GM12878 (cell line): ENCODE data around the gene DARS1. TPM values are rescaled to one million over a fixed set of nuclear protein-coding genes. Genes with fewer than 3 reads are reported as not detected.

ENCODE experiments used
- ATAC-seq: fragments of 200-7000 bp; cut with Tn5 transposase; 3 replicates; pipeline ENCODE4 v1.9.1; 2020; ENCODE audit warnings: mild to moderate bottlenecking, moderate library complexity
- BruUV-seq: library from RNA; stranded (reverse); fragments of 400-500 nt; replicated peaks from 2 replicates; lab custom pipeline; 2021; lab: Mats Ljungman, UMichigan
- CTCF ChIA-PET: fragments of 300-600 bp; sonication (Branson Sonifier 250); formaldehyde crosslinking; extraction: SDS; loops from one replicate; lab custom pipeline; 2021; ENCODE audit warnings: inconsistent platforms; lab: Yijun Ruan, JAX
- POLR2A ChIA-PET: fragments of 350-600 bp; formaldehyde crosslinking; extraction: SDS; loops from one replicate; lab custom pipeline; 2021; ENCODE audit warnings: inconsistent platforms; lab: Charles Lee
- RAD21 ChIA-PET: fragments of 300-600 bp; sonication (Branson Sonifier 250); formaldehyde crosslinking; loops from one replicate; lab custom pipeline; 2023; ENCODE audit warnings: antibody characterized with exemption; ENCODE audit not compliant: unreplicated experiment; lab: Charles Lee
- SMC1A ChIA-PET: fragments of 300-600 bp; sonication (Branson Sonifier 250); formaldehyde crosslinking; loops from one replicate; lab custom pipeline; 2023; ENCODE audit not compliant: unreplicated experiment, uncharacterized antibody; lab: Charles Lee
- DNase-seq: peaks from one replicate; pipeline ENCODE4 v3.0.0-alpha.2; 2011; ENCODE audit warnings: low read depth, low spot score
- FAIRE-seq: peaks from 3 replicates; lab custom pipeline; 2011; peaks lifted over from hg19 to GRCh38; lab: Jason Lieb, UNC
- H2AFZ ChIP-seq: 2 replicates; pipeline ENCODE4 v1.6.0; 2011; ENCODE audit warnings: low read depth, low read length, control low read depth; ENCODE audit not compliant: control insufficient read depth
- H3K27ac ChIP-seq: 2 replicates; pipeline ENCODE4 v1.5.1; 2011; ENCODE audit warnings: control low read depth; ENCODE audit not compliant: control insufficient read depth, insufficient read depth
- H3K27me3 ChIP-seq, 2 experiments: replicated peaks in 1 of 2; 2 replicates each; pipeline versions ENCODE4 v1.6.0 to v1.6.1; 2011; ENCODE audit warnings: low read length in 1 of 2; ENCODE audit not compliant: control insufficient read depth in 2 of 2, insufficient read depth in 2 of 2
- H3K36me3 ChIP-seq, 2 experiments: 2 replicates each; pipeline ENCODE4 v1.5.1; 2011; ENCODE audit warnings: low read length in 1 of 2; ENCODE audit not compliant: control insufficient read depth in 2 of 2, insufficient read depth in 2 of 2
- H3K4me1 ChIP-seq: 2 replicates; pipeline ENCODE4 v1.6.1; 2011; ENCODE audit warnings: mild to moderate bottlenecking, low read length, moderate library complexity, mixed read lengths; ENCODE audit not compliant: control insufficient read depth, insufficient read depth
- H3K4me2 ChIP-seq: 2 replicates; pipeline ENCODE4 v1.6.0; 2011; ENCODE audit warnings: control low read depth; ENCODE audit not compliant: control insufficient read depth, insufficient read depth
- H3K4me3 ChIP-seq: fragments of 200-600 bp; sonication (generic); 2 replicates; pipeline ENCODE4 v1.5.1; 2016
- H3K79me2 ChIP-seq: 2 replicates; pipeline ENCODE4 v1.6.0; 2011; ENCODE audit warnings: low read length; ENCODE audit not compliant: control insufficient read depth, insufficient read depth
- H3K9ac ChIP-seq: 2 replicates; pipeline ENCODE4 v1.8.0; 2011; ENCODE audit warnings: low read length, control low read depth, mixed read lengths; ENCODE audit not compliant: control insufficient read depth, insufficient read depth
- H3K9me3 ChIP-seq: replicated peaks from 3 replicates; pipeline ENCODE4 v1.5.1; 2011; ENCODE audit warnings: mild to moderate bottlenecking, low read length; ENCODE audit not compliant: control insufficient read depth, insufficient read depth
- H4K20me1 ChIP-seq: 2 replicates; pipeline ENCODE4 v1.6.0; 2011; ENCODE audit not compliant: control insufficient read depth, insufficient read depth
- SMAD1 ChIP-seq: fragments of 450-650 bp; IDR thresholded peaks from 2 replicates; pipeline ENCODE4 v1.6.1; 2018; ENCODE audit warnings: mild to moderate bottlenecking, low read depth; ENCODE audit not compliant: partially characterized antibody
- SMC3 ChIP-seq: IDR thresholded peaks from 2 replicates; pipeline ENCODE4 v1.6.1; 2011; ENCODE audit warnings: low read length, improper control_type of control experiment, borderline replicate concordance
- TCF3 ChIP-seq: IDR thresholded peaks from 2 replicates; pipeline ENCODE4 v1.6.1; 2012; ENCODE audit warnings: low read depth, mild to moderate bottlenecking, low read length, borderline replicate concordance; ENCODE audit not compliant: insufficient read depth
- ZBED1 ChIP-seq: IDR thresholded peaks from 2 replicates; pipeline ENCODE4 v1.6.1; 2016; ENCODE audit warnings: borderline replicate concordance
- WGBS: methylation state at CpG from one replicate; pipeline ENCODE4 v1.1.6; 2016; ENCODE audit warnings: low lambda C conversion rate; ENCODE audit not compliant: insufficient replicate concordance, insufficient coverage; ENCODE audit errors: missing lambda C conversion rate; 5-methylcytosine and 5-hydroxymethylcytosine counted together
- in situ Hi-C: fragments of 300-500 bp; cut with MboI; formaldehyde crosslinking; loops from 9 replicates; pipeline ENCODE4 v1.14.3; 2018; ENCODE audit warnings: mixed read lengths
- intact Hi-C: fragments of 100-400 bp; cut with micrococcal nuclease; formaldehyde crosslinking; loops from one replicate; pipeline ENCODE4 v1.14.2; 2022; ENCODE audit not compliant: unreplicated experiment
- polyA plus RNA-seq, 11 experiments: library from polyadenylated mRNA; depleted of rRNA in 4 of 11; unstranded in 6 of 11; stranded (reverse) in 5 of 11; fragments of >200 nt; fragmentation: Nextera tagmentation in 4 of 11; fragmentation: Illumina TruSeq in 1 of 11; extraction: Ambion mirVana in 4 of 11; extraction: Trizol in 1 of 11; gene quantifications; 1 replicate in 1 of 11; 2 replicates in 10 of 11; pipeline versions ENCODE4 v1.2.1 to v1.2.3, GENCODE V29; 2011 to 2016; ENCODE audit warnings: inconsistent platforms in 2 of 11, missing spikeins in 2 of 11, low read depth in 1 of 11
- total RNA-seq, 4 experiments: library from RNA; depleted of rRNA in 3 of 4; stranded (reverse); fragments of >200 nt in 3 of 4; fragmentation: Illumina TruSeq in 1 of 4; extraction: Trizol in 1 of 4; gene quantifications; 2 replicates each; pipeline versions ENCODE4 v1.2.1 to v1.2.3, GENCODE V29; 2013 to 2021
- TF ChIP-seq, protein P1 (sequence below): fragments of 450-650 bp; IDR thresholded peaks from 2 replicates; pipeline ENCODE4 v1.6.1; 2018; ENCODE audit warnings: mild to moderate bottlenecking, low read depth, moderate library complexity; ENCODE audit not compliant: partially characterized antibody
- TF ChIP-seq, protein P2 (sequence below): IDR thresholded peaks from 2 replicates; pipeline ENCODE4 v1.6.1; 2011; ENCODE audit warnings: mild to moderate bottlenecking, low read depth, low read length, moderate library complexity; ENCODE audit not compliant: insufficient replicate concordance

DARS1 gene
- total and polyA plus RNA-seq, 10 of the 15 experiments (the other 5 are each of a cell fraction or from before 2014, with no cell fraction given), result 91.0 to 387 (median 137) TPM

DNA sequence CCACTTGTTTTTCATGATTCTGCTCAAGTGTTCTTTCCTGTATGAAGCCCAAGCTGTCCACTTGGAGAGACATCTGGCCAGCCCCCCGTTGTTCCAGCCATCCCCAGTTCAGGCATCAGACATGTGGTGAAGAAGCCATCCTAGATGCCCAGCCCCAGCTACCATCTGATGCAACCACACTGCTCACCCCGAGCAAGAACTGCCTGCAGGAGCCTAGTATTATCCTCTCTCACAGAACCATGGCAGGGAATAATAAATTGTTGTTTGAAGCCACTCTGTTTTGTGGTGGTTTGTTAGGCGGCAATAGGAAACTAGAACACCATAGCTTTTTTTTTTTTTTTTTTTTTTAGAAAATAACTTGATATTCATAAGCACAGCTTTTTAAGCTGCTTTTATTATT is 19.5 kb upstream of the DARS1 start (continued):
- TF ChIP-seq, protein P1, sequence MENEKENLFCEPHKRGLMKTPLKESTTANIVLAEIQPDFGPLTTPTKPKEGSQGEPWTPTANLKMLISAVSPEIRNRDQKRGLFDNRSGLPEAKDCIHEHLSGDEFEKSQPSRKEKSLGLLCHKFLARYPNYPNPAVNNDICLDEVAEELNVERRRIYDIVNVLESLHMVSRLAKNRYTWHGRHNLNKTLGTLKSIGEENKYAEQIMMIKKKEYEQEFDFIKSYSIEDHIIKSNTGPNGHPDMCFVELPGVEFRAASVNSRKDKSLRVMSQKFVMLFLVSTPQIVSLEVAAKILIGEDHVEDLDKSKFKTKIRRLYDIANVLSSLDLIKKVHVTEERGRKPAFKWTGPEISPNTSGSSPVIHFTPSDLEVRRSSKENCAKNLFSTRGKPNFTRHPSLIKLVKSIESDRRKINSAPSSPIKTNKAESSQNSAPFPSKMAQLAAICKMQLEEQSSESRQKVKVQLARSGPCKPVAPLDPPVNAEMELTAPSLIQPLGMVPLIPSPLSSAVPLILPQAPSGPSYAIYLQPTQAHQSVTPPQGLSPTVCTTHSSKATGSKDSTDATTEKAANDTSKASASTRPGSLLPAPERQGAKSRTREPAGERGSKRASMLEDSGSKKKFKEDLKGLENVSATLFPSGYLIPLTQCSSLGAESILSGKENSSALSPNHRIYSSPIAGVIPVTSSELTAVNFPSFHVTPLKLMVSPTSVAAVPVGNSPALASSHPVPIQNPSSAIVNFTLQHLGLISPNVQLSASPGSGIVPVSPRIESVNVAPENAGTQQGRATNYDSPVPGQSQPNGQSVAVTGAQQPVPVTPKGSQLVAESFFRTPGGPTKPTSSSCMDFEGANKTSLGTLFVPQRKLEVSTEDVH, result no peak
- TF ChIP-seq TCF3 (no peak), SMAD1 (no peak), SMC3 (no peak)
- TF ChIP-seq, protein P2, sequence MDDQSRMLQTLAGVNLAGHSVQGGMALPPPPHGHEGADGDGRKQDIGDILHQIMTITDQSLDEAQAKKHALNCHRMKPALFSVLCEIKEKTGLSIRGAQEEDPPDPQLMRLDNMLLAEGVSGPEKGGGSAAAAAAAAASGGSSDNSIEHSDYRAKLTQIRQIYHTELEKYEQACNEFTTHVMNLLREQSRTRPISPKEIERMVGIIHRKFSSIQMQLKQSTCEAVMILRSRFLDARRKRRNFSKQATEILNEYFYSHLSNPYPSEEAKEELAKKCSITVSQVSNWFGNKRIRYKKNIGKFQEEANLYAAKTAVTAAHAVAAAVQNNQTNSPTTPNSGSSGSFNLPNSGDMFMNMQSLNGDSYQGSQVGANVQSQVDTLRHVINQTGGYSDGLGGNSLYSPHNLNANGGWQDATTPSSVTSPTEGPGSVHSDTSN, result no peak

DNA sequence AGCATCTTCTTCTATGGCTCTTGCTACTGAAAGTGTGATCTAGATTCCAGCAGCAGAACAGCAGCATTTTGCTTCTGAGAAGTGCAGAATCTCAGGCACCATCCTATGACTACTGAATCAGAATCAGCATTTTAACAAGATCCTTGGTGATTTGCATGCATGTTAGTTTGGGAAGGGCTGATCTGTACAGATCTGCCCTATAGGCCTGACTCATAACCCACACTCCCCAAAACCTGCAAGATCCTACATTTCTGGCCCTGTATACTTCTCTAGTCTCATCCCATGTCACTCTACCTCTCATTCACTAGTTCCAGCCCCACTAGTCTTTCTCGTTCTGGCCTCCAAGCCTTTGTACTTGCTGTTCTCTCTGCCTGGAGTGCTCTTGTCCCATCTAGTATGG is 15.7 kb upstream of the DARS1 start:
- Histone ChIP-seq H3K4me2 (no peak overlapping the region), H2AFZ (no peak overlapping the region), H3K27me3 (no peaks in the 10 kb centered on the region), H3K36me3 (no peaks in the 10 kb centered on the region), H3K9ac (no peak overlapping the region), H4K20me1 (no peaks in the 10 kb centered on the region), H3K27ac (no peak overlapping the region), H3K4me1 (peaks cover 19% of the 10 kb centered on the region), H3K4me3 (no peak overlapping the region), H3K9me3 (no peaks in the 10 kb centered on the region; the same call in 2 of the 3 replicates), H3K79me2 (no peaks in the 10 kb centered on the region)
- in situ Hi-C loops, result no loop called here
- ChIA-PET RAD21 (no interaction called here), POLR2A (interaction anchor here (0.6 to 1.4 kb wide), 2 partner anchors 46 to 285 kb away, joined by 3 to 4 read pairs; no protein-coding TSS in a partner anchor), CTCF (no interaction called here), SMC1A (interaction anchor here (6.8 to 11.3 kb wide), 2 partner anchors 17 to 50 kb away, joined by 54 to 152 read pairs; no protein-coding TSS in a partner anchor)
- FAIRE-seq (no peak), ATAC-seq (no peak), DNase-seq (no peak)
- TF ChIP-seq ZBED1, result no peak
- BruUV-seq, result no TSS peak
- WGBS, result 33% methylated on average over 1 of the region's 1 CpG
- intact Hi-C loops, result no loop called here
